ENCODE measurements around the gene MSTN. TPM values are rescaled to one million over a fixed set of nuclear protein-coding genes. Genes with fewer than 3 reads are reported as not detected.
A peak's percentile ranks its signal among the peaks of the same experiment; 100 is the strongest.

MSTN gene
- total and polyA plus RNA-seq, 2 donors (not counting 3 experiments of a cell fraction or from before 2014, with no cell fraction given): 0.04 TPM; not detected in 1

- BruUV-seq (replicated peaks): no TSS peak
- FAIRE-seq: peak; percentile 67
- TF ChIP-seq MYC (IDR thresholded peaks at IDR 0.05; ENCODE audit: low read depth, low read length) (no peak), JUN (IDR thresholded peaks at IDR 0.05; ENCODE audit: borderline replicate concordance, insufficient read depth, insufficient read length, low read depth) (no peak)
- TF ChIP-seq, protein P1, sequence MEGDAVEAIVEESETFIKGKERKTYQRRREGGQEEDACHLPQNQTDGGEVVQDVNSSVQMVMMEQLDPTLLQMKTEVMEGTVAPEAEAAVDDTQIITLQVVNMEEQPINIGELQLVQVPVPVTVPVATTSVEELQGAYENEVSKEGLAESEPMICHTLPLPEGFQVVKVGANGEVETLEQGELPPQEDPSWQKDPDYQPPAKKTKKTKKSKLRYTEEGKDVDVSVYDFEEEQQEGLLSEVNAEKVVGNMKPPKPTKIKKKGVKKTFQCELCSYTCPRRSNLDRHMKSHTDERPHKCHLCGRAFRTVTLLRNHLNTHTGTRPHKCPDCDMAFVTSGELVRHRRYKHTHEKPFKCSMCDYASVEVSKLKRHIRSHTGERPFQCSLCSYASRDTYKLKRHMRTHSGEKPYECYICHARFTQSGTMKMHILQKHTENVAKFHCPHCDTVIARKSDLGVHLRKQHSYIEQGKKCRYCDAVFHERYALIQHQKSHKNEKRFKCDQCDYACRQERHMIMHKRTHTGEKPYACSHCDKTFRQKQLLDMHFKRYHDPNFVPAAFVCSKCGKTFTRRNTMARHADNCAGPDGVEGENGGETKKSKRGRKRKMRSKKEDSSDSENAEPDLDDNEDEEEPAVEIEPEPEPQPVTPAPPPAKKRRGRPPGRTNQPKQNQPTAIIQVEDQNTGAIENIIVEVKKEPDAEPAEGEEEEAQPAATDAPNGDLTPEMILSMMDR (IDR thresholded peaks at IDR 0.05; ENCODE audit: extremely low read depth in 1 of 2, insufficient read depth in 1 of 2, low read depth in 1 of 2, low read length in 2 of 2): peak; percentile 17 to 35
- no peak overlapping the region for H2AFZ ChIP-seq (ENCODE audit: low read depth, low read length)
- no peaks in the 10 kb centered on the region for H4K20me1 ChIP-seq (replicated peaks; ENCODE audit: control insufficient read depth, extremely low read depth, insufficient read depth, low read length)
- H3K4me3 ChIP-seq (replicated peaks in 1 of 3; ENCODE audit: insufficient read depth in 1 of 3, low read depth in 1 of 3, low read length in 3 of 3): no peak overlapping the region
- H3K9ac ChIP-seq (replicated peaks; ENCODE audit: extremely low read depth, insufficient read depth, low read length): no peak overlapping the region
- CTCF ChIA-PET: interaction anchor here (1.0 to 5.6 kb wide), 7 partner anchors 40 to 409 kb away, joined by 4 to 51 read pairs (median 18); partner anchors contain the start of genes ASNSD1 and OSGEPL1
- intact Hi-C loops (cut with micrococcal nuclease) (loop anchor here (1.0 to 2.0 kb wide), 4 partner anchors 87 to 409 kb away; partner anchors contain the start of gene ASNSD1), dilution Hi-C loops (cut with MboI; ENCODE audit: extremely low pct_ligation_motif_present, low sequenced_read_pairs) (no loop called here)
- H3K9me3 ChIP-seq (replicated peaks; ENCODE audit: control insufficient read depth, insufficient read depth, low read length): no peaks in the 10 kb centered on the region
- H3K79me2 ChIP-seq (ENCODE audit: control insufficient read depth, insufficient read depth, low read length): no peaks in the 10 kb centered on the region
- H3K27me3 ChIP-seq (ENCODE audit: control insufficient read depth in 2 of 2, insufficient read depth in 2 of 2, low read length in 2 of 2): no peaks in the 10 kb centered on the region
- no peaks in the 10 kb centered on the region for H3K36me3 ChIP-seq (ENCODE audit: control insufficient read depth in 2 of 2, extremely low read depth in 1 of 2, insufficient read depth in 2 of 2, low read length in 2 of 2)
- peak; percentile 70 for DNase-seq (ENCODE audit: low read depth, low spot score)
- H3K9me1 ChIP-seq (replicated peaks; ENCODE audit: control insufficient read depth, extremely low read depth, insufficient read depth, low read length): no peaks in the 10 kb centered on the region
- no peaks in the 10 kb centered on the region for H3K4me1 ChIP-seq (ENCODE audit: control insufficient read depth, extremely low read depth, insufficient read depth, low read length)
- H3K27ac ChIP-seq (ENCODE audit: insufficient read depth, low read depth, low read length): no peak overlapping the region
- no peak overlapping the region for H3K4me2 ChIP-seq (ENCODE audit: insufficient read depth, low read length)
- POLR2A ChIA-PET: no interaction called here
Measured at GRCh38 chr2:190069936-190070696, 7.6 kb upstream of the MSTN start.

- no peaks in the 10 kb centered on the region for H3K36me3 ChIP-seq (ENCODE audit: control insufficient read depth in 2 of 2, extremely low read depth in 1 of 2, insufficient read depth in 2 of 2, low read length in 2 of 2)
- no TSS peak for BruUV-seq (replicated peaks)
Measured at GRCh38 chr2:190068764-190069163, 6.2 kb upstream of the MSTN start.

More at GRCh38 chr2:190068764-190069163, 6.2 kb upstream of the MSTN start:
- no peaks in the 10 kb centered on the region for H3K79me2 ChIP-seq (ENCODE audit: control insufficient read depth, insufficient read depth, low read length)
- FAIRE-seq: no peak
- no peak overlapping the region for H3K9ac ChIP-seq (replicated peaks; ENCODE audit: extremely low read depth, insufficient read depth, low read length)
- DNase-seq (ENCODE audit: low read depth, low spot score): no peak
- H3K4me1 ChIP-seq (ENCODE audit: control insufficient read depth, extremely low read depth, insufficient read depth, low read length): no peaks in the 10 kb centered on the region
- TF ChIP-seq EZH2 (IDR thresholded peaks at IDR 0.05; ENCODE audit: borderline replicate concordance, low read depth, low read length, severe bottlenecking) (no peak), MYC (IDR thresholded peaks at IDR 0.05; ENCODE audit: low read depth, low read length) (no peak), POLR2A (IDR thresholded peaks at IDR 0.05; ENCODE audit: low read depth, low read length) (no peak), GATA2 (IDR thresholded peaks at IDR 0.05; ENCODE audit: insufficient read depth, insufficient read length, low read depth, low read length) (no peak), JUN (IDR thresholded peaks at IDR 0.05; ENCODE audit: borderline replicate concordance, insufficient read depth, insufficient read length, low read depth) (no peak), MAX (IDR thresholded peaks at IDR 0.05; ENCODE audit: insufficient read depth, insufficient read length) (no peak), POLR2AphosphoS5 (IDR thresholded peaks at IDR 0.05; ENCODE audit: insufficient read depth, low read depth, low read length) (no peak), FOS (IDR thresholded peaks at IDR 0.05; ENCODE audit: borderline replicate concordance, insufficient read depth, low read length) (no peak)
- TF ChIP-seq, protein P1 (IDR thresholded peaks at IDR 0.05; ENCODE audit: extremely low read depth in 1 of 2, insufficient read depth in 1 of 2, low read depth in 1 of 2, low read length in 2 of 2): no peak
- H4K20me1 ChIP-seq (replicated peaks; ENCODE audit: control insufficient read depth, extremely low read depth, insufficient read depth, low read length): no peaks in the 10 kb centered on the region
- no peaks in the 10 kb centered on the region for H3K27me3 ChIP-seq (ENCODE audit: control insufficient read depth in 2 of 2, insufficient read depth in 2 of 2, low read length in 2 of 2)
- POLR2A ChIA-PET: no interaction called here
- no peak overlapping the region for H3K4me2 ChIP-seq (ENCODE audit: insufficient read depth, low read length)
- H3K4me3 ChIP-seq (replicated peaks in 1 of 3; ENCODE audit: insufficient read depth in 1 of 3, low read depth in 1 of 3, low read length in 3 of 3): no peak overlapping the region
- no peaks in the 10 kb centered on the region for H3K9me1 ChIP-seq (replicated peaks; ENCODE audit: control insufficient read depth, extremely low read depth, insufficient read depth, low read length)
- H2AFZ ChIP-seq (ENCODE audit: low read depth, low read length): no peak overlapping the region
- intact Hi-C loops (cut with micrococcal nuclease): no loop called here
- CTCF ChIA-PET: interaction anchor here (0.8 to 5.6 kb wide), 5 partner anchors 9 to 408 kb away, joined by 3 to 49 read pairs (median 6); no protein-coding TSS in a partner anchor
- H3K27ac ChIP-seq (ENCODE audit: insufficient read depth, low read depth, low read length): no peak overlapping the region
- H3K9me3 ChIP-seq (replicated peaks; ENCODE audit: control insufficient read depth, insufficient read depth, low read length): no peaks in the 10 kb centered on the region
- dilution Hi-C loops (cut with MboI; ENCODE audit: extremely low pct_ligation_motif_present, low sequenced_read_pairs): no loop called here

Data from endothelial cell of umbilical vein (primary cell).